Neuronal stem cell (in vitro differentiated cells): Measurements from ENCODE around the gene FAM24B.
A peak's percentile ranks its signal among the peaks of the same experiment; 100 is the strongest.

Experiments
- DNase-seq: peaks from one replicate; pipeline ENCODE4 v3.0.0-alpha.2; 2013; ENCODE audit warnings: low spot score
- H2AFZ ChIP-seq: one replicate; pipeline ENCODE4 v1.6.1; 2013; ENCODE audit warnings: mild to moderate bottlenecking, low read length, inconsistent platforms
- H2AK5ac ChIP-seq: 2 replicates; pipeline ENCODE4 v1.6.1; 2013; ENCODE audit warnings: low read depth, mild to moderate bottlenecking, inconsistent platforms, low read length, moderate library complexity, mixed read lengths
- H2BK120ac ChIP-seq: 2 replicates; pipeline ENCODE4 v1.6.1; 2013; ENCODE audit warnings: low read depth, mild to moderate bottlenecking, inconsistent platforms, low read length, moderate library complexity, mixed read lengths
- H2BK12ac ChIP-seq: one replicate; pipeline ENCODE4 v1.6.1; 2013; ENCODE audit warnings: low read length, inconsistent platforms
- H2BK15ac ChIP-seq: 2 replicates; pipeline ENCODE4 v1.6.1; 2013; ENCODE audit warnings: mild to moderate bottlenecking, low read length, inconsistent platforms, mixed read lengths
- H2BK5ac ChIP-seq: one replicate; pipeline ENCODE4 v1.6.1; 2013; ENCODE audit warnings: inconsistent platforms, mild to moderate bottlenecking, low read length, moderate library complexity
- H3K14ac ChIP-seq: one replicate; pipeline ENCODE4 v1.6.1; 2013; ENCODE audit warnings: low read length, inconsistent platforms
- H3K18ac ChIP-seq: 2 replicates; pipeline ENCODE4 v1.6.1; 2013; ENCODE audit warnings: low read length, inconsistent platforms
- H3K23ac ChIP-seq: 2 replicates; pipeline ENCODE4 v1.6.1; 2013; ENCODE audit warnings: low read depth, mild to moderate bottlenecking, mixed read lengths, low read length, inconsistent platforms; ENCODE audit not compliant: poor library complexity
- H3K27ac ChIP-seq: replicated peaks from 3 replicates; pipeline ENCODE4 v1.5.1; 2013; ENCODE audit warnings: low read length, inconsistent platforms
- H3K27me3 ChIP-seq, 3 experiments: 2 replicates each; pipeline ENCODE4 v1.6.1; 2013; ENCODE audit warnings: low read length in 3 of 3, mild to moderate bottlenecking in 2 of 3, inconsistent platforms in 1 of 3, low read depth in 1 of 3, mixed read lengths in 1 of 3, moderate library complexity in 1 of 3; ENCODE audit not compliant: control insufficient read depth in 3 of 3, insufficient read depth in 3 of 3
- H3K36me3 ChIP-seq, 2 donors: replicated peaks in 1 of 2; 2 replicates each; pipeline ENCODE4 v1.6.1; 2013; ENCODE audit warnings: low read length in 2 of 2; ENCODE audit not compliant: control insufficient read depth in 2 of 2, insufficient read depth in 2 of 2
- H3K4ac ChIP-seq: 2 replicates; pipeline ENCODE4 v1.6.1; 2013; ENCODE audit warnings: inconsistent platforms, mild to moderate bottlenecking, low read length, moderate library complexity
- H3K4me1 ChIP-seq, 2 donors: 1 replicate in 1 of 2; 2 replicates in 1 of 2; pipeline ENCODE4 v1.6.1; 2013; ENCODE audit warnings: low read length in 2 of 2, low read depth in 1 of 2; ENCODE audit not compliant: control insufficient read depth in 2 of 2, insufficient read depth in 1 of 2
- H3K4me2 ChIP-seq: one replicate; pipeline ENCODE4 v1.6.1; 2013; ENCODE audit warnings: mild to moderate bottlenecking, low read length, inconsistent platforms; ENCODE audit not compliant: insufficient read depth, poor library complexity, severe bottlenecking
- H3K4me3 ChIP-seq, 2 donors: 2 replicates each; pipeline ENCODE4 v1.5.1; 2013; ENCODE audit warnings: low read length in 2 of 2, mild to moderate bottlenecking in 2 of 2, inconsistent platforms in 1 of 2, moderate library complexity in 1 of 2
- H3K79me1 ChIP-seq: one replicate; pipeline ENCODE4 v1.6.1; 2013; ENCODE audit warnings: low read depth, mild to moderate bottlenecking, inconsistent platforms, low read length, moderate library complexity
- H3K9ac ChIP-seq: one replicate; pipeline ENCODE4 v1.6.1; 2013; ENCODE audit warnings: mild to moderate bottlenecking, low read depth, low read length, inconsistent platforms; ENCODE audit not compliant: poor library complexity
- H3K9me3 ChIP-seq, 2 donors: replicated peaks in 1 of 2; 2 replicates each; pipeline versions ENCODE3 to v1.6.1; 2013; ENCODE audit warnings: low read length in 2 of 2, mild to moderate bottlenecking in 2 of 2, inconsistent platforms in 1 of 2, low read depth in 1 of 2, mixed read lengths in 1 of 2, moderate library complexity in 1 of 2; ENCODE audit not compliant: control insufficient read depth in 2 of 2, insufficient read depth in 1 of 2
- H4K8ac ChIP-seq: one replicate; pipeline ENCODE4 v1.6.1; 2013; ENCODE audit warnings: low read depth, mild to moderate bottlenecking, inconsistent platforms, low read length, moderate library complexity
- H4K91ac ChIP-seq: one replicate; pipeline ENCODE4 v1.6.1; 2013; ENCODE audit warnings: low read length, low read depth, mild to moderate bottlenecking, inconsistent platforms; ENCODE audit not compliant: poor library complexity
- WGBS, 2 donors: extraction: QIAGEN DNeasy Blood & Tissue Kit; methylation state at CpG; one replicate each; pipeline ENCODE4 v1.1.7; 2013; ENCODE audit warnings: missing lambda C conversion rate in 2 of 2, mixed read lengths in 1 of 2; ENCODE audit not compliant: insufficient read length in 2 of 2, insufficient replicate concordance in 1 of 2; ENCODE audit errors: extremely low coverage in 2 of 2; 5-methylcytosine and 5-hydroxymethylcytosine counted together

The FAM24B gene

GRCh38 chr10:122828716-122829255 lies 50.6 kb downstream of the FAM24B start:
- Histone ChIP-seq H3K4ac (no peak overlapping the region), H2BK120ac (no peak overlapping the region), H3K9ac (no peak overlapping the region), H2BK12ac (no peak overlapping the region), H3K4me2 (no peak overlapping the region), H3K27ac (no peak overlapping the region), H3K23ac (no peak overlapping the region), H3K79me1 (no peaks in the 10 kb centered on the region), H2AK5ac (no peak overlapping the region), H4K8ac (no peak overlapping the region), H3K18ac (no peak overlapping the region), H2BK15ac (no peak overlapping the region), H3K4me3 (no peak overlapping the region), H3K9me3 (no peaks in the 10 kb centered on the region), H3K14ac (no peak overlapping the region), H3K36me3 (no peaks in the 10 kb centered on the region), H3K27me3 (peaks cover 0 to 21% (median 2%) of the 10 kb centered on the region in 3 experiments), H2AFZ (no peak overlapping the region), H2BK5ac (no peak overlapping the region), H4K91ac (no peak overlapping the region), H3K4me1 (no peaks in the 10 kb centered on the region)
- DNase-seq: no peak
- WGBS, 2 donors: no CpG with 5 or more reads among the region's 4 CpGs

GRCh38 chr10:122827302-122827701 lies 52.1 kb downstream of the FAM24B start:
- Histone ChIP-seq H4K8ac (no peak overlapping the region), H2BK5ac (no peak overlapping the region), H4K91ac (no peak overlapping the region), H2AFZ (no peak overlapping the region), H2BK12ac (no peak overlapping the region), H3K9me3 (no peaks in the 10 kb centered on the region), H3K14ac (no peak overlapping the region), H3K23ac (no peak overlapping the region), H3K4me2 (no peak overlapping the region), H3K9ac (no peak overlapping the region), H2BK120ac (no peak overlapping the region), H3K4me1 (no peaks in the 10 kb centered on the region), H3K27me3 (peaks cover 0 to 21% (median 2%) of the 10 kb centered on the region in 3 experiments), H3K27ac (no peak overlapping the region), H3K36me3 (no peaks in the 10 kb centered on the region), H3K4me3 (no peak overlapping the region), H3K4ac (no peak overlapping the region), H3K79me1 (no peaks in the 10 kb centered on the region), H2AK5ac (no peak overlapping the region), H2BK15ac (no peak overlapping the region), H3K18ac (no peak overlapping the region)
- DNase-seq: no peak
- WGBS, 2 donors: no CpG with 5 or more reads among the region's 3 CpGs

- H2AK5ac ChIP-seq: no peak overlapping the region
- H3K27ac ChIP-seq: no peak overlapping the region
- no peak overlapping the region for H2BK120ac ChIP-seq
- no peak overlapping the region for H3K4me3 ChIP-seq
- H3K9ac ChIP-seq: no peak overlapping the region
- peak overlapping the region; percentile 5 for H3K23ac ChIP-seq
- H3K9me3 ChIP-seq: no peaks in the 10 kb centered on the region
- no peak overlapping the region for H3K4ac ChIP-seq
- no peaks in the 10 kb centered on the region for H3K79me1 ChIP-seq
- H3K4me2 ChIP-seq: no peak overlapping the region
- H3K27me3 ChIP-seq: peaks cover 0 to 9% (median 2%) of the 10 kb centered on the region in 3 experiments
- H3K14ac ChIP-seq: no peak overlapping the region
- H2BK12ac ChIP-seq: no peak overlapping the region
- no peak overlapping the region for H2BK5ac ChIP-seq
- H4K8ac ChIP-seq: no peak overlapping the region
- no peak overlapping the region for H2BK15ac ChIP-seq
- H3K4me1 ChIP-seq: no peaks in the 10 kb centered on the region
- H3K36me3 ChIP-seq: no peaks in the 10 kb centered on the region
- no peak overlapping the region for H4K91ac ChIP-seq
- no CpG with 5 or more reads among the region's 11 CpGs for WGBS, 2 donors
- DNase-seq: no peak
- H2AFZ ChIP-seq: no peak overlapping the region
- no peak overlapping the region for H3K18ac ChIP-seq
Measured at GRCh38 chr10:122822973-122823690, 56.2 kb downstream of the FAM24B start.

- Histone ChIP-seq H2AFZ (no peak overlapping the region), H2BK5ac (no peak overlapping the region), H3K79me1 (no peaks in the 10 kb centered on the region), H2AK5ac (no peak overlapping the region), H2BK15ac (no peak overlapping the region), H3K27ac (no peak overlapping the region), H3K27me3 (peaks cover 0 to 9% (median 2%) of the 10 kb centered on the region in 3 experiments), H3K4me1 (no peaks in the 10 kb centered on the region), H3K23ac (no peak overlapping the region), H3K18ac (no peak overlapping the region), H3K14ac (no peak overlapping the region), H4K91ac (no peak overlapping the region), H3K4me2 (no peak overlapping the region), H2BK12ac (no peak overlapping the region), H3K9me3 (no peaks in the 10 kb centered on the region), H3K9ac (no peak overlapping the region), H3K4me3 (no peak overlapping the region), H3K36me3 (no peaks in the 10 kb centered on the region), H2BK120ac (no peak overlapping the region), H3K4ac (no peak overlapping the region), H4K8ac (no peak overlapping the region)
- WGBS, 2 donors: no CpG with 5 or more reads among the region's 3 CpGs
- DNase-seq: no peak
Measured at GRCh38 chr10:122821808-122822207, 57.6 kb downstream of the FAM24B start.
